Activated CD8-positive, alpha-beta T cell treated with anti-CD3 and anti-CD28 coated beads for 36 hours (primary cell): ENCODE measurements around the gene ACSL3. TPM values are rescaled to one million over a fixed set of nuclear protein-coding genes. Genes with fewer than 3 reads are reported as not detected.

Experiments
- ATAC-seq: fragments of 200-7000 bp; cut with Tn5 transposase; one replicate; pipeline ENCODE4 v1.10.0; 2021; ENCODE audit warnings: mild to moderate bottlenecking, moderate library complexity
- CTCF ChIA-PET: fragments of 350-600 bp; sonication (Branson Sonifier 250); formaldehyde crosslinking; loops from one replicate; lab custom pipeline; 2021; ENCODE audit warnings: antibody characterized with exemption; lab: Charles Lee
- POLR2A ChIA-PET: fragments of 350-600 bp; sonication (Branson Sonifier 250); formaldehyde crosslinking; loops from one replicate; lab custom pipeline; 2021; ENCODE audit warnings: antibody characterized with exemption; lab: Charles Lee
- DNase-seq: peaks from one replicate; pipeline ENCODE4 v3.0.0-alpha.2; 2020
- H3K27ac Mint-ChIP-seq: one replicate; pipeline ENCODE4 v1.8.0; 2021; ENCODE audit warnings: mild to moderate bottlenecking, mixed read lengths
- H3K27me3 Mint-ChIP-seq: one replicate; pipeline ENCODE4 v1.8.0; 2021; ENCODE audit warnings: mixed read lengths
- H3K36me3 Mint-ChIP-seq: one replicate; pipeline ENCODE4 v1.8.0; 2021; ENCODE audit warnings: low read depth, mixed read lengths
- H3K4me1 Mint-ChIP-seq: one replicate; pipeline ENCODE4 v1.8.0; 2021; ENCODE audit warnings: low read depth, mixed read lengths
- H3K4me3 Mint-ChIP-seq: one replicate; pipeline ENCODE4 v1.8.0; 2021; ENCODE audit warnings: mild to moderate bottlenecking, moderate library complexity, mixed read lengths
- H3K9me3 Mint-ChIP-seq: one replicate; pipeline ENCODE4 v1.8.0; 2021; ENCODE audit warnings: mixed read lengths
- intact Hi-C: fragments of 100-400 bp; cut with micrococcal nuclease; formaldehyde crosslinking; loops from one replicate; pipeline ENCODE4 v1.10.0; 2022
- total RNA-seq, 2 experiments: library from RNA; stranded (reverse); gene quantifications; one replicate each; pipeline ENCODE4 v1.2.3, GENCODE V29; 2021
- TF ChIP-seq, protein P1 (sequence below): fragments of 200-600 bp; IDR thresholded peaks from one replicate; pipeline ENCODE4 v1.8.0; 2022; ENCODE audit warnings: antibody characterized with exemption, mild to moderate bottlenecking

The ACSL3 gene
- total RNA-seq, 2 experiments from 2014 or later = 43.8 to 44.6 TPM

- H3K9me3 Mint-ChIP-seq = no peaks in the 10 kb centered on the region
- no peak overlapping the region for H3K27ac Mint-ChIP-seq
- DNase-seq = no peak
- H3K4me1 Mint-ChIP-seq = peaks cover 2% of the 10 kb centered on the region
- no peak overlapping the region for H3K4me3 Mint-ChIP-seq
- ATAC-seq = no peak
- ChIA-PET CTCF (no interaction called here), POLR2A (no interaction called here)
- H3K27me3 Mint-ChIP-seq = no peaks in the 10 kb centered on the region
- intact Hi-C loops = no loop called here
- TF ChIP-seq, protein P1, sequence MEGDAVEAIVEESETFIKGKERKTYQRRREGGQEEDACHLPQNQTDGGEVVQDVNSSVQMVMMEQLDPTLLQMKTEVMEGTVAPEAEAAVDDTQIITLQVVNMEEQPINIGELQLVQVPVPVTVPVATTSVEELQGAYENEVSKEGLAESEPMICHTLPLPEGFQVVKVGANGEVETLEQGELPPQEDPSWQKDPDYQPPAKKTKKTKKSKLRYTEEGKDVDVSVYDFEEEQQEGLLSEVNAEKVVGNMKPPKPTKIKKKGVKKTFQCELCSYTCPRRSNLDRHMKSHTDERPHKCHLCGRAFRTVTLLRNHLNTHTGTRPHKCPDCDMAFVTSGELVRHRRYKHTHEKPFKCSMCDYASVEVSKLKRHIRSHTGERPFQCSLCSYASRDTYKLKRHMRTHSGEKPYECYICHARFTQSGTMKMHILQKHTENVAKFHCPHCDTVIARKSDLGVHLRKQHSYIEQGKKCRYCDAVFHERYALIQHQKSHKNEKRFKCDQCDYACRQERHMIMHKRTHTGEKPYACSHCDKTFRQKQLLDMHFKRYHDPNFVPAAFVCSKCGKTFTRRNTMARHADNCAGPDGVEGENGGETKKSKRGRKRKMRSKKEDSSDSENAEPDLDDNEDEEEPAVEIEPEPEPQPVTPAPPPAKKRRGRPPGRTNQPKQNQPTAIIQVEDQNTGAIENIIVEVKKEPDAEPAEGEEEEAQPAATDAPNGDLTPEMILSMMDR = no peak
- no peaks in the 10 kb centered on the region for H3K36me3 Mint-ChIP-seq
Measured at GRCh38 chr2:222823183-222823930, 37.5 kb upstream of the ACSL3 start.

GRCh38 chr2:222825031-222825430 is 35.8 kb upstream of the ACSL3 start:
- intact Hi-C loops = no loop called here
- H3K4me1 Mint-ChIP-seq = no peaks in the 10 kb centered on the region
- no peak for DNase-seq
- H3K27ac Mint-ChIP-seq = no peak overlapping the region
- no peaks in the 10 kb centered on the region for H3K36me3 Mint-ChIP-seq
- ATAC-seq = no peak
- no peak overlapping the region for H3K4me3 Mint-ChIP-seq
- CTCF ChIA-PET = no interaction called here
- POLR2A ChIA-PET = no interaction called here
- no peaks in the 10 kb centered on the region for H3K27me3 Mint-ChIP-seq
- no peaks in the 10 kb centered on the region for H3K9me3 Mint-ChIP-seq
- TF ChIP-seq, protein P1 = no peak

DNA sequence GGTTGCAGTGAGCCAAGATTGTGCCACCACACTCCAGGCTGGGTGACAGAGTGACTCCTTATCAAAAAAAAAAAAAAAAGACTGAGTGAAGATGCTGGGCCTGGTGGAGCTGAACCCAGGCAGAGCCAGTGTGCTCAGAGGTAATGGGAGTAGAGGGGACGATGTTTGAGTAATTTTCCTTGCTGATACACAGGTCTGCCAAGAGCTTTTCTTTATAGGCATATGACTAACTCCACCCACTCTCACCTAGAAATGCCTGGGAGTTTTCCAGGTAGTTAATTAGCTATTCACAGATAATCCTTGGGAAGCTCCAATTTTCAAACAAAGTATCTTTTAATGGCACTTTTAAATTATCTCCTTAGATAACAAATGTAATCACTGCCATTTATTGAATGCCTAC is 33.4 kb upstream of the ACSL3 start:
- no peak overlapping the region for H3K27ac Mint-ChIP-seq
- ATAC-seq (no peak), DNase-seq (no peak)
- H3K9me3 Mint-ChIP-seq = no peaks in the 10 kb centered on the region
- ChIA-PET POLR2A (no interaction called here), CTCF (interaction anchor here (0.9 kb wide), 1 partner anchor 76 kb away, joined by 3 read pairs; no protein-coding TSS in a partner anchor)
- intact Hi-C loops = no loop called here
- H3K27me3 Mint-ChIP-seq = no peaks in the 10 kb centered on the region
- TF ChIP-seq, protein P1 = no peak
- no peaks in the 10 kb centered on the region for H3K36me3 Mint-ChIP-seq
- H3K4me1 Mint-ChIP-seq = no peaks in the 10 kb centered on the region
- no peak overlapping the region for H3K4me3 Mint-ChIP-seq

GRCh38 chr2:222828572-222828971 is 32.3 kb upstream of the ACSL3 start:
- ChIA-PET POLR2A (no interaction called here), CTCF (no interaction called here)
- ATAC-seq (no peak), DNase-seq (no peak)
- intact Hi-C loops = no loop called here
- no peak overlapping the region for H3K4me3 Mint-ChIP-seq
- H3K36me3 Mint-ChIP-seq = no peaks in the 10 kb centered on the region
- H3K9me3 Mint-ChIP-seq = no peaks in the 10 kb centered on the region
- H3K4me1 Mint-ChIP-seq = no peaks in the 10 kb centered on the region
- no peak overlapping the region for H3K27ac Mint-ChIP-seq
- TF ChIP-seq, protein P1 = no peak
- H3K27me3 Mint-ChIP-seq = no peaks in the 10 kb centered on the region

- Mint-ChIP-seq H3K4me3 (no peak overlapping the region), H3K27me3 (peaks cover 3% of the 10 kb centered on the region), H3K9me3 (no peaks in the 10 kb centered on the region), H3K36me3 (no peaks in the 10 kb centered on the region), H3K4me1 (no peaks in the 10 kb centered on the region), H3K27ac (no peak overlapping the region)
- ChIA-PET POLR2A (interaction anchor here (1.1 kb wide), 1 partner anchor 34 kb away, joined by 3 read pairs; no protein-coding TSS in a partner anchor), CTCF (no interaction called here)
- intact Hi-C loops = no loop called here
- ATAC-seq (no peak), DNase-seq (no peak)
- TF ChIP-seq, protein P1 = no peak
Measured at GRCh38 chr2:222830164-222830563, 30.7 kb upstream of the ACSL3 start.
